Measurements from ENCODE around the gene RGS6.

The RGS6 gene

DNA sequence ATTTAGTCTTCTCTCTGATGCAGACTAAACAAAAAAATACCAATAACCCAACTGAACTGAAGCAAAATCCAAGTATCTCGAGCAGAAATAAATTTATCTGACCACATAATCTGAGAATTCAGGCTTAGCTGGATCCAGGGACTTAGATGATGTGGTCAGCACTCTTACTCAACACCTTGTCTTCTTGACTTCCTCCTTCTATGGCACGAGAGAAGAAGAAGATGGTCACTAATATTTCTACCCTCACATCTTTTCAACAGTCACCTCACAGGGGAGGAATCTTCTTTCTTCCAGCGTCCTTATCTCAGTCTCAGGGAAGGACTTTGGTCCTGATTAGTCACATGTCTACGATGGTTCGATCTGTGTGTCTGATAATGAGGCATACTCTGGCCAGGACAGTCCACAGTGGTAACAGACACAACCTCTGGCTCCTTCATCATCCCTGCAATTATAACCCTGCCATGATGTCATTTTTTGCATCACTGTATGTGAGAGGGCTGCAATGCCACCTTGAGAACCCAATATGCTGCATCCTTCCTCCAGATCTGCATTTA, 15.8 kb downstream of the RGS6 start:
- DNase-seq: no peak

DNA sequence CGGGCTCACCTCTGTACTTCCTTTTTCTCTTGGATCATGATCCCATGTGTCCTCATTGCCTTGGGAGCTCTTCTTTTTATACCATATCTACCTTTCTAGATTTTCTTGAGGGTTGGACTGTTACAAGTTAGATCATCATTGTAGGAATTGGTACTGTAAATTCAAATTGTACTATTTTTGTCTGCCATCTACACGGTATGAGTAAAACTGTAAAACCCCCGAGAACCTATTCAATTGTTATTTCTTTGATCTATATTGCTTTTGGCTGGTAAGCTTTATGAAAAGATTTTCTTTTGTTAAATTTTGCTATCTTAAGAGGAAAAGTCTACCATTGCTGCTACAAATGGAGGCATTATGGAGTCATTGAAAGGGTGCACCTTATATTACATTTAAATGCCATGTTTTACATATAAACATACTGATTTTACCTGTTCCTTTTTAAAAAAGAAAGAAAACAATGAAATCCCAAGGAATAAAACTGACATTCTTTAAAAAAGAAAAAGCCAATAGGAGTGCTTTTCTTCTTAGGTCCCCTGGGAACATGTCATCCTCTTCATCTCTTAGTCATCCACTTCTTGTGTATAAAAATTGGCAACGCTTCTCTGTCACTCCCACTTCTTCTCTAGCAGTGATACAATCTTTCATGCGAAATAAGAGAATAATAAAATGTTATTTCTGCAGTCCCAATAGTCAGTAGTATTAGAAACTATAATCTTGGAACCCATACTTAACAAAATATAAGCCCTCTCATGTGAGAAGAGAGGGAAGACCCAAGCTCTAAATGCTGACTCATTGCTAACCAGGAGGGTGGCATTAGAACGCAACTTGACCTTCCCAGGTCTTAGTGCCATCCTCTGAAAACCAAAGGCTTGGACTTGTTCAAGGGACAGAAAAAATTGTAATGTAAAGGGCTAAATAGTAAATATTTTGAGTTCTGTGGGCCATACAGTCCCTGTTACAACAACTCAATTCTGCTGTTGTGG, 20.4 kb downstream of the RGS6 start:
- no peak for DNase-seq

DNA sequence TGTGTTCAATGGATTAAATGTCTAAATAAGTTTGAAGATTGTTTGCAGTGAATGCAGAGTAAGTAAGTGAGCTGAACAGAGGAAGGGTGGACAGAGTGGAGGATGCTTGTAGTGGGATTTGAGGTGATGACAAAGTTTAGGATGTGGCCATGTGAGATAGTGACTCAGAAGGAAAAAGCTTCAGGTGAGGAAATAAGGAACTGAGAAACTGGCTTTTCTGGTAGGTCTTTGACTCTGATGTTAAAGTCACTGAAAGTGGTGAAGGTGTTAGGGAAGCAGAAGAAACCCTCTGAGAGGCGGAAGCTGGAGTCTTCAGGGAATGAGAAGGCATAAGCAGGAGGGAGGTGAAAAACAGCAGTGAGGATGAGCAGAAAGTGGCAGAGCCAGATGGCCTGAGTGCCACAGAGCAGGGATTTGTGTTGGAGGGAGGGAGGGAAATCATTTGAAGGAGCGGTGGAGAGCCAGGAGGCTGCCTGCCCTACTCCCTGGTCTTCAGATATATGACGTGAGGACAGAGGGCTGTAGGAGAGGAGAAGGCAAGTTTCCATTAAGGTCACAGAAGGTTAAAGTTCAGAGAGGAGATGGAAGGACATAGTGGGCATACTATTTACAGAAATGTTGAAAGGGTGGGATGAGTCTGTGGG, 24.8 kb downstream of the RGS6 start:
- no peak for DNase-seq

DNA sequence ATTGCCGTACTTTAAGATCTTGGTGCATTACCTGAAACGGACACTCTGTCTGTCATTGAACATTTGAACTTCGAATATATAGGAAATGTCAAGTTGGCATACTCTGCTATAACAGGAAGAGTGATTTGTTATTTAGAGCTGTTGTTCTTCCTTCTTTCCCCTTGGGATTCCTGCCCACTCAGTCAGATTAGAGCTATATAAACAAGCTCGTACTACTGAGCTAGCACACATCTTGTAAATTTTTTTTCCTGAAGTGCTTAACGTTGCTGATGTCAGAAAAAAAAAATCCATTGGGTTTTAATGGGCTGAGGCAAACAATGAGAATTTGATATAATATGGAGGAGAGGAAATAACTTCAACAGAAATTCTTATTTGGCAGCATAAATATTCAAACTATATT, 26.8 kb downstream of the RGS6 start:
- DNase-seq: no peak

DNA sequence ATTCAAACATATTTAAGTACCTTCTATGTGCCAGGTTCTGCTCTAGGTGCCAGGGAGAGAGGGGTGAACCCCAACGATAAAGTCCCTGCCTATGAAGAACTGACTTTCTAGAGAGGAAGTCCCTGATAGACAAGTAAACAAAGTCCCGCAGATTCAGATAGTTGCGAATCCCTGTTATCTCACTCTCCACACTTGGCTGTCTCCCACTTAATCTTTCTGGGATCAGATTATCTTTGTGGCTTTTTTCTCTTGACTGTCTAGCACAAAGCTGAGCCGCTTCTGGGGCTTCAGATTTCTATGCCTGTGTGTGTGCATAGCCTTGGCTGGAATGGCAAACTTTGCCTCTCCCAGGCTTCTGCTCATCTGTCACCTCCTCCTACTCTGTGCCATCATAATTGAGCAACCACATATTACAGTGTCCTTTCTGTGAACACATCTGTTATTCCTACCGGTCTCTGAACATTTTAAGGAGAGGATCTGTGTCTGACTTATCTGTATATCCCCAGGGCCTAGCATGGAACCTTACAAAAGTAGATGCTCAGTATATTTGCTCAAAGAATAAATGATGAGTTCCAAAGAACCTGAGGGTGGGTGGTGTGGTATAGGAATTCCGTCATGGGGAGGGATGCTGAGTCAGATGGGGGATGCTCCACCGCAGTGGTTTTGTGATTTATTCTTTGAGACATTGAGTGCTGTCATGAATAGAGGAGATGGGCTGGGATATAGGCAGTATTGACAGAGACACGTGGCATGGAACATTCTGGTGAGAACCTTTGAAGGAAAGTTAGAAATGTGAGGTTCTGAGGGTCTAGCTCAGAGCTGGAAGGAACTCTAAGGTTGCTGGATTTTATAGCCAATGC, 28.5 kb downstream of the RGS6 start:
- DNase-seq: no peak

DNA sequence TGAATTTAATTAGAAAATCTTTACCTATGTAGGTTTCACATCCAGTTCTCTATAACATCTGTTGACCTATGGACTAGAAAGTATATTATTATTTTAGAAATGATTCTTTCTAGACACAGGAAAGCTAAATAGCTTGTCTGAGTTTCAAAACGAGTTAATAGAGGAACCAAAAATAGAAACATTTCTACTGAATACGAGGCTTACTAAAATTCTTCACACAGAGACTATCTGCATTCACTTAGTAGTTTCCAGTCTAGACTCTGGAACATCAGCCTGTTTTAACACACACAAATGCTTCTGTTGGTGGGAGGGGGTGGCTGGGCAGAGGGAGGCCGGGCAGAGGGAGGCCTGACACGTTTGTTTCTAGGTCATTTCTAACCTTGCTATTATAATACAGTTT, 29.7 kb downstream of the RGS6 start:
- no peak for DNase-seq

DNA sequence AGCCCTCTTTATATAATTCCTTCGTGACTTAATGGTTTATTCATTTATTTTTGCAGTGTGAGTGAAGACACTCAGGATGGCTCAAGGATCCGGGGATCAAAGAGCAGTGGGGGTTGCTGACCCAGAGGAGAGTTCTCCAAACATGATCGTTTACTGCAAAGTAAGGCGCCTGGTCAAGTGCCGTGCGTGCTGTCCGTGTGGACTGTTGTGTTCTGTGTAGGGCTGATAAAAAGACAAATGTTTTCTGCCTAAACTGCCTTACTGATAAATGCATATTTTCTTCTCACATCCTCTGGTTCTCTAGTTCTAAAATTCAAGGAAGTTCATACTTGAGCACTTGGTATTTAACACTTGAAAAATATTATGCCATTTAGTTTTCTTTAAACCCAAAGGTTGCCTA, 32.5 kb downstream of the RGS6 start:
- no peak for DNase-seq

DNA sequence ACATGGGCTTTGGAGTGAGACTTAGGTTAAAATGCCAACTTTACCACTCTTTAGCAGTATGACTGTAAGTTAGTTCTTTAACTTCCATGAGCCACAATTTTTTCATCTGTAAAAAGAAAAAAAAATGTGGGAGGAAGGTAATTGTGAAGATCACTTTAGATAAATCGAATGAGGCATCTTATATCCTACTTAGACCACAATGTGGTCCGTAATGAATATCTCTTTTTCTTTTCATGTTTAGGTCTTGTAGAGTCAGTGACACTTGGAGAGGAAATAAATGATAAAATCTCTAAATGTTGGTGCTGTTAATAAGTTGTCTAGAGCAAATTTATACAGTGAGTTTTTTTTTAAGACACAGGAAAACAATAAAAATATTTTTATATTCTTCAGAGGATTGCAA, 34.3 kb downstream of the RGS6 start:
- DNase-seq: no peak

DNA sequence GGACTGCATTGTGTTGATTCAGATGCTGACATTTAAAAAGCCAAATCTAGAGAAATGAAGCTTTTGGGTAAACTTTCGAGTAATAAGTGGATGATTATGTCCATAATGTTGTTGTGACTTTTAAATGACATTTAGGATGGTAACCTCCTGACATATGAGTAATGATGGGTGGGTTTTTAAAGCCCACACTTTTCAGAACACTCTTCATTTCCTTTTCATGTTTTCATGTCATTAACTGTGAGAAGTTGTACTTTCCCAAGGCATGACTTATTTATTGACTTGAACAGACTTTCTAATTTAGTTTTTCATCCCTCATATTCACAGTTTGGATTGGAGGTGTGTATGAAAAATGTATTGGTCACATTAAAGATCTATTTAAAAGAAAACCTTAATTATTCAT, 35.5 kb downstream of the RGS6 start:
- no peak for DNase-seq

DNA sequence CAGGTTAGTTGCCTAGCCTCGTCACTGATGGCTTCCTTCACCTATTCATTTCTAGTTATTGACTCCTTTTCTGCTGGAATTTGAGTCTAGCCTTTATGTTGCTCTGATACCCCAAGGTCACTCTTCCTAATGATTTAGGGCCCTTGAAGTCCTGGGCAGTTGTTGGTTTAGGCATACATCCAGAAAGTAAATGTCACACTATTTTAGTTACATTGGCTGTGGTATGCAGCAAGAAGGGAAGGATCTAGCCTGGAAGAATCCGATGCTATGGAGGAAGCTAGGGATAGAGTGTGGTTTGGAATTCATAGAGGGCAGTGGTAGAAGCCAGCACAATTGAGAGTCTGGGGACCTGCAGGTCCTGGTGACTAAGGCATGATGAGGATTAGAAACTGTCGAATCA, 38.0 kb downstream of the RGS6 start:
- DNase-seq: no peak

DNA sequence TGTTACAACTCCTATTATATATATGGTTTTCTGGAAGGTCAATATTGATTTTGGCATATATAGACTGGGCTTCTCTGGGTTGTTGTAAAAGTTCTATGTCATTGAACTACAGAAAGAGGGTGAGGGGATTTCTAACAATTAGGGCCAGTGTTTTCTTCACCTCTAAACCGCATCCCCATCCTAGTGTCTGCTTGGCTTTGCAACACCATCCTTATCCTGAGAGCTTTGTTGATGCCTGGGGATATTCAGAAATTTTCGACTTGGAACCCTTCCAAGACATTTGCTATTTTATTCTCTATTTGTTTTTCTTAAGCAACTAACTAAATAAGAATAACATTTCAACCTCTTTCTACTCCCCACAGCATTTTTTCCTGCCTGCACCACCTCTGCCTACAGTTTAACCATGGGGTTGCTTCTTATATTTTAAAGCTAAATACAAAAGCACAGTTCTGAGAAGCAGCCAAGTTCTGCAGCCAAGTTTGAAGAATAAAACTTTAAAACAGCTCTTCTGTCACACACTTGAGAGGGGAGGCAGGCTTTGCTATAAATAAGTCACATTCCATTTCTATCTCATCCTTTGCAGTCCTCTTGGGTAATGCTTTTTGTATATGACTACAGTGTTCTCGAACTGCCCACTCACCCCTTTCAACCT, 53.4 kb downstream of the RGS6 start:
- DNase-seq: no peak

DNA sequence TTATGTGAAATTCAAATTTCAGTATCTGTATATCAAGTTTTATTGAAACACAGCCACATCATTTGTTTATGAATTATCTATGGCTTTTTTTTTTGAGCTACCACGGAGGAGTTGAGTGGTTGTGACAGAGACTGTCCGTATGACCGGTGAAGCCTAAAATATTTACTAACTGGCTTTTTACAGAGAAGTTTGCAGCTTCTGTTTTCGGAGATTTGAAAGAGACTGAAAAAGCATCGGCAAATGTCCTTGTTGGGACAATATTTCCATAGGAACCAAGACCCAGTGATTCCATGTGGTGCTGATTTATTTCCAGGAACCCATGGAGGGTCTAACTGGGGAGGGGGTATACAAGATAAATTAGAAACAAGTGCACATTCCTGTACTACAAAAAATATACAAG, 56.2 kb downstream of the RGS6 start:
- DNase-seq: no peak

DNA sequence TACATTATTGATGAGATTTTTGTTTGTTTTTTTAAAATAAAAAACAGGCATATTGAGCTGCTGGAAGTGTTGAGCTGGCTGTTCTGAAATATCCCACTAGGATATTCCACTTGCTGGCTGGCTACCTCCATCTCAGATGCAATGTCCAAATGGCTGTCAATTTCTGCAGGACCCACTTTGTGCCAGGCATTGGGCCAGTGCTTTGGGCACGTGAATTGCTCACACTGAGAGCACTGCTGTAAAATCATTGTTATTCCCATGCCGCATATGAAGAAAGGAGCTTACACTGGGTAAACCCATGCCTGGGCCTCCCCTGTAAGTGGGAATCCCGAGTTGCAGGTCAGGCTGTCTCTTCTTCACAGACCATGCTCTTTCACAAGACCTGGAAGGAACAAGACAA, 56.7 kb downstream of the RGS6 start:
- DNase-seq: no peak

DNA sequence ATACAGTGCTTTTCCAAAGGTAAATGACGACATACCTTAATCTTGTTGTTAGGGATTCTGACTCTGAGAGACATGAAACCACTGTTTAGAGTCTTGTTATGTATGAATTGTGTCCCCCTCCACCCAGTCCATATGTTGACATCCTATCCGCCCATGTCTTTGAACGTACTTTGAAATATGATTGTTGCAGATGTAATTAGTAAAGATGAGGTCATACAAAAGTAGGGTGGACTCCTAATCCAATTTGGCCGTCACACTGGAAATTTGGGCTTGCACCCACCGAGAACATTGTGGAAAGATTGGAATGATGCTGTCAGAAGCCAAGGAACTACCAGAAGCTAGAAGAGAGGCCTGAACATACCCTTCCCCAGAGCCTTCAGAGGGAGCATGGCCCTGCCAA, 62.2 kb downstream of the RGS6 start:
- DNase-seq: no peak

DNA sequence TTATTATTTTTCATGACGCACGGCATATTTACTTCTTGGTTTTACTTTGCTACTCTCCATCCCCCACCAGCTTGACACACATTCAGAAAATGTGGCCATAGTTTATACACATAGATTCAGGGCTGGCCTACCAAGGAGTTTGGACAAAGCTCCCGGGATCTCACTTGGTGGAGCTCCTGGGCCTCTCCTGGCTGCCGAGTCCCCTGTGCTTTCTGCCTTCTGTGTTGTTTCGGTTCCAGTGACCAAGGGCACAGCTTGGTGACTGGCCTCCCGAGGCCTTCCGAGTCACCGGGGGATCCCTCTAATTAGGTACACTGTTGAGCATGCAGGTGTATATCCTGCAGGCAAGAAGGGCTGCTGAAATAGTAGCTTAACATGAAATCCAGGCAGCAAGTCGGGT, 63.5 kb downstream of the RGS6 start:
- DNase-seq: no peak

DNA sequence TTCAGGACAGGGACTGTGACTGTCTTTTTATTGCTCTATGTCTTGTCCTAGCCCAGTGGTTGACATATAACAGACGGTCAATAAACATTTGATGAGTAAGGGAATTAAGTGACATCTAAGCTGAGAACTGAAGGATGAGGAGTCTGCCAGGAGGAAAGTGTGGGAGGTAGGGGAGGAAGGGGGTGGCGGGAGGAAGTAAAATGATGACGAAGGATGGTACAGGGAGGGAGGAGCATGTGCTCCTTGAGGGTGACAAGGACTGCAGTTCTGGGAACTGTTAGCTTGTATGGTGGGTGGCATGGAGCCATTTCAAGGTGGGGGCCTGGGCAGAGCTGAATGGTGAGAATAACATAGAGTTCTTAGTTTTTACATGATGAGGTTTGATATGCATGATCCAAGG, 64.4 kb downstream of the RGS6 start:
- DNase-seq: no peak

DNA sequence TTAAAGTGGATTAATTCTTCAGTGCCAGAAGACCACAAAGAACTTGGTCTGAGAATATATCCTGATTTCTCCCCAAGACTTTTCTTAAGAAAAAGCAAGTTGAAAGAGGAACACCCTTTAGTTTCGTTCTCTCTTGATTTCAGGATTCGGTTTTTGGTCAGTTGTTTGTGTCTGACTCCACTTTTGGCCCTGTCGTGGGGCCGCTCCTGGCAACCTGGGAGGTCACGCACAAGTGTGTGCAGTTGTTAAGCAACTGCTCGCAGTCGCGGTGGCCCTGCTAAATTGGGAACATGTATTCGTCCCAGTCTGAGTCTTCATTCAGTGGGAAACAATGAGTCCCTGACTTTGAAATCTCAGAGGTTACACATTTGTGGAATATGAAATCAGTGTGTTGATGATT, 68.7 kb downstream of the RGS6 start:
- no peak for DNase-seq

DNA sequence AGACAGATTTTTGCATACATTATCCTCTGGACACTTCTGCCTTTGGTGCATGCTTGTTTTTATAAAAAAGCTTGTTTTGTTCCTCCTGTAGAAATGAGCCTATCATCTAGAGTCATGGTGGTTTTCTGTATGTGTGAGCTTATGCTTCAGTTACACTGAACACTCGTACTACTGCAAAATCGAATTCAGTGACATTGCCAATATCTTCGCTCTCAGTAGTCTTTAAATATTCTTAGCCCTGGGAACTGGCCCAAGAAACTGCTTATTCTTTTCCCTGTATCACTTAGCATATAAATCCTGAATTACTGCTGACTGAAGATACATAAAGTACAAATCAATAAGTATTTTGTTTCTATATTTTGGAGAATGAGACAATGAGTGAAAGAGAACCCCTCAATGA, 70.5 kb downstream of the RGS6 start:
- no peak for DNase-seq

DNA sequence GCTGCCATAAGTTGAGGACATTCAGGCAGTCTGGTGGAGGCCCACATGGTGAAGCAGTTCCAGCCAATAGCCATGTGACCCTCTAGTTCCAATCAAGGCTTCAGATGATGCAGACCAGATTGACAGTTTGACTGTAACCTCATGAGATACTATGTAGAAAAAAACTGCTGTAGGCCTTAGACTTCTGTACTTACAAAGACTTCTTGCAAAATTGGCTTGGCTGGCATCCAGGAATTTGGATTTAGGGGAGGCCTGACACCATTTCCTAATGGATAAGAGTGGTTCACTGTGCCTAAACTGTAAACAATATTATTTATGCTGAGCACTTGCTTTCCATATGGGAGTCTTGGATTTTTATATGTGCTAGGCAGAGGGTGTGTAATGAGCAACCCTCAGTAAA, 76.4 kb downstream of the RGS6 start:
- no peak for DNase-seq

DNA sequence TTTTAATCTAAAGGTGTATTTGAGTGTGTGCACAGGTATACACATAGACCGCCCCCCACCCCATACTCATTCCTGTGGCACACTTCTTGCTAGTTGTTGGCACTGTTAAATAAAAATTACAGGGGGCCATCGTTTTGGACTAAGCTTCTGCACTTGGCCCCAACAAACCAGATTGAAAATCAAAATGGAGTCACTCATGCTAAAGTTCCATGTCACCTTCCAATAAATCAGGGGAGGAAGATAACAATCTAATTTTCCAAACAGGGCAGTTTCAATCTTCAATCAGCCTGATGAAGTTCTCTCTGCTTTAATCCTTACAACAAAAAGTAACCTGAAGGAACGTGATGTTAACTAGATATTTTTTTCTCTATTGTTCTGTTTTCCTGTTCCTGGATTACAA, 78.2 kb downstream of the RGS6 start:
- DNase-seq: no peak

DNA sequence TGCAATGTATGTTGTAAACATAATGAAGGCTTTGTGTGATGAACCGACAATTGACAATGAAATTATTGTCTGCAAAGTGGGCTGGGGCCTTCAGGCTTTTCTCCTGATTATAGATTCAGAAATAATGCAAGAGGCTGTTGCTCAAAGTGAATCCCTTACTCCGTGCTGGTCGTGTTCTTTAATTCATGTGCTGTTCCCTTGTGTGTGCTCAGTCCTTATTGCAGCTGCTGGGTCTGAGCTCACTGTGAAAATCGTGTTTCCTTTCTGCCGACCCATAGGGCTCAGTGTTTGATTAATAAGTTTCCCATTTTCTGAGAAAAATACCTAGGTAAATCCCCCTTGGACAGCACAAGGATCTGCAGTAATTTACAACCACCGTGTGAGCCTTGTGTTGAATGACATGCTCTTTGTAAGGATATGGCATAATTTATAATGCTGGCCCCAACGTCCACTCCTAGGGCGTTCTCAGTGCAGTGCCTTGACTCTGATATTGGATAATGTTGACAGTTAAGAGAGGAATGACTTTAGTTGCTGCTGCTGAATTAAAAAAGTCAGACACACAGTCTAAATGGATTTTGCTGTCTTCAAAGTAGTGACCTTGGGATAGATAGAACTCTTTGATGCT, 81.6 kb downstream of the RGS6 start:
- no peak for DNase-seq

DNA sequence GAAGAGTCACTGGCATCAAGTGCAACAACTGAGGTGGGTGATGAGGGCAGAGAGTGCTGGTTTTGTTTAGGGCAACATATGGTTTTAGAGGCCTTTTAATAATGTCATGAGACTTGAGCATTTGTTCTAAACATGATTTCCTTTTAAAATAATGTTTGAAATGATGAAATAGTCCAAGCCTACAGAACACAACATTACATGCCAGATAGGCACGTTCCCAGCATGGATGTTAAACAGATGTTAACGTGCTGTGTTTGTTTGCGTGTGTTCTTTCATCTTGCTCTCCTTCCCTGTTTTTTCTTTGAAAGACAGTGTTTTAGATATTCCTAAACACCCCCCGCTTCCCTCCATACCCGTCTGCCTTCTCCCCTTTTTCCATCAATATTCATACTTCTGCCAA, 82.3 kb downstream of the RGS6 start:
- DNase-seq: no peak
